GM10266 (cell line): Measurements from ENCODE around the gene OR2T12.
"Not testable (repeated sequence)": the region's sequence is repeated elsewhere in the genome, so short reads cannot be mapped to it uniquely, and the experiment has no call there.

Experiments
- DNase-seq: peaks from one replicate; pipeline ENCODE4 v3.0.0; 2012; ENCODE audit errors: extremely low spot score
- CTCF ChIP-seq: IDR thresholded peaks from 2 replicates; pipeline ENCODE4 v1.5.1; 2012; ENCODE audit warnings: mild to moderate bottlenecking, low read depth; ENCODE audit not compliant: control insufficient read depth, insufficient read depth; ENCODE audit errors: missing control alignments

Gene OR2T12

GRCh38 chr1:248303324-248303723, at the start of gene OR2T12:
Gene OR2T12 (minus strand): TSS chr1:248303424. CDS start chr1:248295578, 7,846 bp downstream.
- no peak for DNase-seq
- TF ChIP-seq CTCF, result no peak

GRCh38 chr1:248348475-248348874, 45.3 kb upstream of the OR2T12 start, which contains the start of gene OR14C36:
Gene OR14C36 (plus strand): TSS chr1:248348775. CDS start chr1:248348775, 0 bp downstream.
- TF ChIP-seq CTCF, result no peak
- DNase-seq, result no peak

GRCh38 chr1:248343451-248343850, 40.2 kb upstream of the OR2T12 start:
- DNase-seq, result no peak
- TF ChIP-seq CTCF, result no peak

GRCh38 chr1:248324468-248324867, 21.2 kb upstream of the OR2T12 start, which contains the start of gene OR2M7:
Gene OR2M7 (minus strand): TSS chr1:248324568. CDS start chr1:248324568, 0 bp downstream.
- no peak for TF ChIP-seq CTCF
- DNase-seq, result no peak

GRCh38 chr1:248316796-248317195, 13.6 kb upstream of the OR2T12 start:
- TF ChIP-seq CTCF, result no peak
- no peak for DNase-seq

GRCh38 chr1:248306740-248307139, 3.5 kb upstream of the OR2T12 start:
- not testable (repeated sequence) for DNase-seq

GRCh38 chr1:248306103-248306502, 2.9 kb upstream of the OR2T12 start:
- DNase-seq, result no peak
- no peak for TF ChIP-seq CTCF

- DNase-seq, result not testable (repeated sequence)
Measured at GRCh38 chr1:248305672-248306071, 2.4 kb upstream of the OR2T12 start.
